Natural killer cell treated with Interleukin-12 subunit alpha and Interleukin-12 subunit beta and Interleukin-15 and Interleukin-18, amount 100 ng/mL, for 72 hours (primary cell): Measurements from ENCODE around the gene NEAT1. TPM values are rescaled to one million over a fixed set of nuclear protein-coding genes. Genes with fewer than 3 reads are reported as not detected.
A peak's percentile ranks its signal among the peaks of the same experiment; 100 is the strongest.

Source experiments
- ATAC-seq, 2 donors: fragments of 150-1000 bp; cut with Tn5 transposase in 1 of 2; sonication (Bioruptor Pico), chemical (Tn5 transposase) in 1 of 2; 2 replicates each; pipeline ENCODE4 v1.10.0; 2021
- DNase-seq: peaks from one replicate; pipeline ENCODE4 v3.0.0; 2022; ENCODE audit warnings: low spot score
- H3K27ac Mint-ChIP-seq, 2 donors: 1 replicate in 1 of 2; 2 replicates in 1 of 2; pipeline ENCODE4 v1.8.0; 2022; ENCODE audit warnings: mixed read lengths in 2 of 2, mild to moderate bottlenecking in 1 of 2, moderate library complexity in 1 of 2
- H3K27me3 Mint-ChIP-seq, 2 donors: 1 replicate in 1 of 2; 2 replicates in 1 of 2; pipeline ENCODE4 v1.8.0; 2022; ENCODE audit warnings: mixed read lengths in 2 of 2
- H3K36me3 Mint-ChIP-seq: one replicate; pipeline ENCODE4 v1.8.0; 2022; ENCODE audit warnings: mixed read lengths
- H3K4me1 Mint-ChIP-seq, 2 donors: 1 replicate in 1 of 2; 2 replicates in 1 of 2; pipeline ENCODE4 v1.8.0; 2022; ENCODE audit warnings: low read depth in 2 of 2, mixed read lengths in 2 of 2, mild to moderate bottlenecking in 1 of 2
- H3K4me3 Mint-ChIP-seq: one replicate; pipeline ENCODE4 v1.8.0; 2022; ENCODE audit warnings: mixed read lengths
- H3K9me3 Mint-ChIP-seq: 2 replicates; pipeline ENCODE4 v1.8.0; 2022; ENCODE audit warnings: mixed read lengths
- total RNA-seq, 2 donors: library from RNA; stranded (reverse); gene quantifications; one replicate each; pipeline ENCODE4 v1.2.3, GENCODE V29; 2022

NEAT1 gene
- 100 to 1,000 TPM; 432 to 571 TPM for total RNA-seq

DNA sequence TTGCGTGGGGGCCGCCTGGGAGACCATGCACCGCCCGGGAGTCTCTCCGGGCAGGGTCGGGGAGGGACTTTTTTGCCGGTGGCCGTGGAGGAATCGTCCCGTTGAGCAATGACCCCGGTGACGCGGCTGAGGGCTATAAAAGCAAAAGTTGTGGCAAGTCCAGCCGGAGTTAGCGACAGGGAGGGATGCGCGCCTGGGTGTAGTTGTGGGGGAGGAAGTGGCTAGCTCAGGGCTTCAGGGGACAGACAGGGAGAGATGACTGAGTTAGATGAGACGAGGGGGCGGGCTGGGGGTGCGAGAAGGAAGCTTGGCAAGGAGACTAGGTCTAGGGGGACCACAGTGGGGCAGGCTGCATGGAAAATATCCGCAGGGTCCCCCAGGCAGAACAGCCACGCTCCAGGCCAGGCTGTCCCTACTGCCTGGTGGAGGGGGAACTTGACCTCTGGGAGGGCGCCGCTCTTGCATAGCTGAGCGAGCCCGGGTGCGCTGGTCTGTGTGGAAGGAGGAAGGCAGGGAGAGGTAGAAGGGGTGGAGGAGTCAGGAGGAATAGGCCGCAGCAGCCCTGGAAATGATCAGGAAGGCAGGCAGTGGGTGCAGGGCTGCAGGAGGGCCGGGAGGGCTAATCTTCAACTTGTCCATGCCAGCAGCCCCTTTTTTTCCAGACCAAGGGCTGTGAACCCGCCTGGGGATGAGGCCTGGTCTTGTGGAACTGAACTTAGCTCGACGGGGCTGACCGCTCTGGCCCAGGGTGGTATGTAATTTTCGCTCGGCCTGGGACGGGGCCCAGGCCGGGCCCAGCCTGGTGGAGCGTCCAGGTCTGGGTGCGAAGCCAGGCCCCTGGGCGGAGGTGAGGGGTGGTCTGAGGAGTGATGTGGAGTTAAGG is at the start of gene NEAT1:
Gene NEAT1, plus strand, starts transcription at position 166 of the 883 bp plus-strand sequence.
- H3K36me3 Mint-ChIP-seq, result peaks cover 48% of the 10 kb centered on the region

GRCh38 chr11:65373839-65374580 is 48.6 kb upstream of the NEAT1 start:
- DNase-seq, result peak; percentile 59
- H3K27ac Mint-ChIP-seq, result no peak overlapping the region
- ATAC-seq, result no peak
- H3K9me3 Mint-ChIP-seq, result no peaks in the 10 kb centered on the region
- H3K36me3 Mint-ChIP-seq, result no peaks in the 10 kb centered on the region
- H3K27me3 Mint-ChIP-seq, result no peaks in the 10 kb centered on the region
- H3K4me1 Mint-ChIP-seq, result no peaks in the 10 kb centered on the region
- no peak overlapping the region for H3K4me3 Mint-ChIP-seq

More for the DNA sequence above, at the start of gene NEAT1:
- Mint-ChIP-seq H3K4me1 (peaks cover 78 to 83% of the 10 kb centered on the region in 2 donors), H3K9me3 (no peaks in the 10 kb centered on the region), H3K4me3 (peak within 1 kb of the TSS; percentile 98), H3K27ac (peak within 1 kb of the TSS; percentile 99 to 100), H3K27me3 (no peaks in the 10 kb centered on the region)
- ATAC-seq (peak; percentile 47 to 71), DNase-seq (peak; percentile 96)

- no peaks in the 10 kb centered on the region for H3K27me3 Mint-ChIP-seq
- H3K9me3 Mint-ChIP-seq, result no peaks in the 10 kb centered on the region
- no peaks in the 10 kb centered on the region for H3K36me3 Mint-ChIP-seq
- no peak for ATAC-seq
- DNase-seq, result peak; percentile 29
- no peak overlapping the region for H3K4me3 Mint-ChIP-seq
- H3K4me1 Mint-ChIP-seq, result no peaks in the 10 kb centered on the region
- H3K27ac Mint-ChIP-seq, result peak overlapping the region in 1 of 2 donors; percentile 72
Measured at GRCh38 chr11:65375012-65375411, 47.6 kb upstream of the NEAT1 start.

- no peak overlapping the region for H3K27ac Mint-ChIP-seq
Measured at GRCh38 chr11:65376138-65376713, 46.4 kb upstream of the NEAT1 start.

DNA sequence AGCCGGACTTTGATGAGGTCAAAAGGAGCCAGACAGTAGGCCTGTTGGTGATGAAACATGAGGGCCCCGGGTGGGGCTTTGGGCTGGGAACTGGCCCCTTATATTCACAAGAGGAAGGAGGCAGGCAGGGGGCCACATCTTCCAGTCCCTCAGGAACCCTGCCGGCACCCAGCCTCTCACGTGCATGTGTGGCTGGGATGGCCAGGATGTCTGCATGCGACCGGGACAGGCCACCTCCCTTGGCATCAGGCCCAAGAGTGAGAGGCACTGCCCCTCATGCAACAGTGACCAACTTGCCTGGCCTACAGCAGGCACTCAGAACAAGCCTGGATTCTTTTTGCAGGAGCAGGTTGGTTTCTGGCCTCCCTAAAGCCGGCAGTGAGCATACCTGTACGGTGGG is 45.6 kb upstream of the NEAT1 start:
- Mint-ChIP-seq H3K4me3 (no peak overlapping the region), H3K27me3 (no peaks in the 10 kb centered on the region), H3K36me3 (no peaks in the 10 kb centered on the region), H3K27ac (peak overlapping the region in 1 of 2 donors; percentile 23), H3K9me3 (no peaks in the 10 kb centered on the region), H3K4me1 (peaks cover 0 to 2% of the 10 kb centered on the region in 2 donors)
- DNase-seq (no peak), ATAC-seq (no peak)

More at GRCh38 chr11:65376138-65376713, 46.4 kb upstream of the NEAT1 start:
- no peaks in the 10 kb centered on the region for H3K36me3 Mint-ChIP-seq
- H3K4me1 Mint-ChIP-seq, result no peaks in the 10 kb centered on the region
- H3K27me3 Mint-ChIP-seq, result no peaks in the 10 kb centered on the region
- H3K4me3 Mint-ChIP-seq, result no peak overlapping the region
- ATAC-seq (no peak), DNase-seq (no peak)
- no peaks in the 10 kb centered on the region for H3K9me3 Mint-ChIP-seq

DNA sequence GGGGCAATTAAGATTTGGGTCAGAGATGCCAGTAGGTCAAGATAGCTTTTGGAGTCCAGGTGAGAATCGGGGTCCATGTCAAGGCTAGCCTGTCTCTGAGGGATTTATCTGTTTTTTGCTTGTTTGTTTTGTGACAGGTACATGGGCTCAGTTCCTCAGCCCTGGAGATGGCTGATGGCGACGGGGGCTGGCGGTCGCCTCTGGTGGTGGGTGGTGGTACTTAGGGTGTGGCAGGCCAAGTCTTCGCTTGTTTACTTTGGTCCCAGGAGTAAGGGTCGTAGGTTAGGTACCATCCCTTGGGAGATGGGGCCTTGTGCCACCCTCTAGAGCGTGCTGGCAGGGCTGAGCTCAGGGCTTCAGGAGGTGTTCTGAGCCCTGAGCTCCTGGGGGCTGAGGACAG is 44.8 kb upstream of the NEAT1 start:
- no peak overlapping the region for H3K4me3 Mint-ChIP-seq
- H3K36me3 Mint-ChIP-seq, result no peaks in the 10 kb centered on the region
- peak overlapping the region in 1 of 2 donors; percentile 23 for H3K27ac Mint-ChIP-seq
- no peaks in the 10 kb centered on the region for H3K27me3 Mint-ChIP-seq
- no peak for DNase-seq
- ATAC-seq, result no peak
- peaks cover 5 to 9% of the 10 kb centered on the region in 2 donors for H3K4me1 Mint-ChIP-seq
- no peaks in the 10 kb centered on the region for H3K9me3 Mint-ChIP-seq

DNA sequence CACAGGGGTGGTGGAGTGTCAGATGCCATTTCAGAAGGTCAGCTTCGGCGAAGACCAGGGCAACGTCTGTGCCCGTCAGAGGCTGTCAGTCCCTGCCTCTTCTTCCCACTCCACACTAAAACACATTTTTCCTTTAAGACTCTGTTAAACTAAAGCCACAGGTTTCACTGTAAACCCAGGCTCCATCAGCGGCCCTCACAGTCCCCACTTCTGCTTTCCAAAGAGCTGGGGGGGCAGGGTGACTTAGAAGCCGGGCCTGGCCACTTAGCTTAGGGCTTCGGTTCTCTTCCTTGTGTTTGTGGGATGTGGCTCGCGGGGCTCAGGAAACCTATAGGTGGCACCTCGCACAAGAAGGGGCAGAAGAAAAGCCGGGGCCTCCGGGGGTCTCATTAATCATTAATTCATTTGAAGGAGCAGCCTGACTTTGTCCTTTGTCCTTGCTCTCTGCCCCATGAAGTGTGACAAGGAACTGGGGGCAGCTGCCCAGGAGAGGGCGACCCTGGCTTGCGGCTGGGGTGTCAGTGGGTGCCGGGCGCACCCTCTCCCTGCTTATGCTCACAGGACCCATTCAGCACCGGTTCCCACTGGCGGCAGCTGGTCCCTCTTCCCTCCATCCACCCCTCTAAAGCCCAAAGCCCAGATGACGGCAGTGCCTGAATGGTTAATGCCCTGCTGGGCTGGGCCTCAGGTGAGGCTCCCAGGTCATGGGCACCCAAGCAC is 44.2 kb upstream of the NEAT1 start:
- Mint-ChIP-seq H3K4me1 (peaks cover 11 to 15% of the 10 kb centered on the region in 2 donors), H3K27ac (peak overlapping the region in 1 of 2 donors; percentile 23)

DNA sequence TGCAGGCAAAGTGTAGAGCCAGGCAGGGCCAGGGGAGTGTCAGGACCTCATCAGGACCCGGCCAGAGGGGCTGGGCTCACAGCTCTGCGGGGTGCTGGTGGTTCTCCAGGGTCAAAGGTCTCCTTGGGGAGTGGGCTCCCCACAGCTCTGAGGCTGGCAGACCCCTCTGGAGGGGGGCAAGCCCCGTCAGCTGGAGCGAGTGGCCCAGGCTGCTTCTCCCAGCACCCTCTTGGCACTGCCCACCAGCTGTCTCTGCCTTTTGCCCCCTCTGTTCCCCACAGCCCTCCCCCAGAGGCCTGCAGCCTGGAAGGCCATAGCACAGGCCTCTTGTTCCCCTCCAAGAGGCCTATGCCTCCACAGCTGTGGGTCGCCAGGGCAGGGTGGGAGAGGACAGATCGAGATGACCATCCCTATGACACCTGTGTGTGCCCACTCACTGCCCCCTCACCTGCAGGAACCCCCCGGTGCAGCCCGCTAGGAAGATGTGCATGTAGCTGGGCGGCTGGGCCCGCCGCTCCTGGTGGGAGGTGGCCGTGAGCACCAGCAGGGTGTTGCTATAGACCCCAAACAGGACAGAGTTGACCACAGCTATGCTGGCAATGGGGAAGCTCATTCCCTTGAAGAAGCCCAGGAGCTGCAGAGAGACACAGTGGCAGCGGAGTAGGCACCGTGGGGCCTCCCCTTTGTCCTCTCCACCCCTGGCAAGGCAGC is 43.5 kb upstream of the NEAT1 start:
- Mint-ChIP-seq H3K4me3 (no peak overlapping the region), H3K9me3 (no peaks in the 10 kb centered on the region), H3K36me3 (no peaks in the 10 kb centered on the region), H3K27ac (no peak overlapping the region), H3K27me3 (no peaks in the 10 kb centered on the region), H3K4me1 (peaks cover 17 to 22% of the 10 kb centered on the region in 2 donors)
- DNase-seq (no peak), ATAC-seq (no peak)

More for the DNA sequence above, 44.2 kb upstream of the NEAT1 start:
- ATAC-seq (no peak), DNase-seq (no peak)
- H3K36me3 Mint-ChIP-seq, result no peaks in the 10 kb centered on the region
- no peaks in the 10 kb centered on the region for H3K27me3 Mint-ChIP-seq
- no peak overlapping the region for H3K4me3 Mint-ChIP-seq
- no peaks in the 10 kb centered on the region for H3K9me3 Mint-ChIP-seq

GRCh38 chr11:65379698-65380459 is 42.7 kb upstream of the NEAT1 start:
- no peak for DNase-seq
- Mint-ChIP-seq H3K4me3 (peak overlapping the region; percentile 34), H3K36me3 (no peaks in the 10 kb centered on the region), H3K27ac (peak overlapping the region in 1 of 2 donors; percentile 100), H3K27me3 (no peaks in the 10 kb centered on the region), H3K4me1 (peaks cover 25 to 30% of the 10 kb centered on the region in 2 donors), H3K9me3 (no peaks in the 10 kb centered on the region)
- ATAC-seq, result no peak

DNA sequence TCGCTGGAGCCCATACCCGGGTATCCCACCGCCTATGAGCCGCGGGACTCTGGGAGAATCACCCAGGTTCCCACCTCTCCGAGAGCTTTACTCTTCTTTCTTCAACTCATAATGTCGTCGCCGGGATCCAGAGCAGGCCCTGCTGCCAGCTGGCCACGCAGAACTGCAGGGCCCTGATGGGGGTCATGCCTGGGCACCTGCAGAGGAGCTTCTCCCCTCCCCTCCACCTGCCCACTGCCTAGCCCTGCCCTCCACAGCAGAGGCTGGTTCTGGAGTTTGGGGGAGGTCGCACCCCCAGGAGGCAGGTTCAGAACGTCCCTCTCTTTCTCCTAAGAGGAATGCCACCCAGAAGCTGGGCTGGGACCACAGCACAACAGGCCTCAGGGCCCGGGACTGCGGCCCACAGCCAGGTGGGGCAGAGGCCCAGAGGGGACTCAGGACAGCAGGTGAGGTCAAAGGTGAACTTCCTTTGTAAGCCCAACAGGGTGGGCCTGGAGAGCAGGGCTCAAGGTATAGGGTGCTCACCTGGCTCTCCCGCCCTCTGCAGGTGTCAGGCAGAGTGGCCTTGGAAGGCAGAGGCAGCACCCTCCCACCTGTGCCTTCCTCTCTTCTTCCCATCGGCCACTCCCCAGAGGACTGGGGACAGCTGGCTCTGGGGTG is 42.0 kb upstream of the NEAT1 start:
- H3K27me3 Mint-ChIP-seq, result no peaks in the 10 kb centered on the region
- DNase-seq, result no peak
- no peaks in the 10 kb centered on the region for H3K9me3 Mint-ChIP-seq
- H3K36me3 Mint-ChIP-seq, result no peaks in the 10 kb centered on the region
- ATAC-seq, result no peak
- peaks cover 32 to 37% of the 10 kb centered on the region in 2 donors for H3K4me1 Mint-ChIP-seq
- peak overlapping the region; percentile 99 to 100 for H3K27ac Mint-ChIP-seq
- H3K4me3 Mint-ChIP-seq, result peak overlapping the region; percentile 34

DNA sequence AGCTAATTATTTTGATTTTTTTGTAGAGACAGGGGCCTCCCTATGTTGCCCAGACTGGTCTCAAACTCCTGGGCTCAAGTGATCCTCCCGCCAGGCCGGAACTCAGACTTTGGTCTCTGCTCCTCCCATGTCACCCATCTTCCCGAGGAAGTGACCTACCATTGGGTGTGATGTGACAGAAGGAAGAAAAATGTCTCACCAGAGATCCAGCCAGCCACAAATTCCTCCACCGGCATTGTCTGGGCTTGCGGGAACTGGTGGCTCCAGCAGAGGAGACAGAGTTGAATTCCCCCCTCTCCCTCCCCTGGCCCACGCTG is 40.9 kb upstream of the NEAT1 start:
- Mint-ChIP-seq H3K4me3 (peak overlapping the region; percentile 94), H3K36me3 (no peaks in the 10 kb centered on the region), H3K27ac (peak overlapping the region; percentile 99 to 100), H3K4me1 (peaks cover 35 to 37% of the 10 kb centered on the region in 2 donors), H3K27me3 (no peaks in the 10 kb centered on the region), H3K9me3 (no peaks in the 10 kb centered on the region)
- peak in 1 of 2 donors; percentile 7 for ATAC-seq
- no peak for DNase-seq
